NB4 (cell line): Measurements from ENCODE around the gene SELPLG.

Source experiments
- DNase-seq: peaks from one replicate; pipeline ENCODE4 v3.0.0; 2010; ENCODE audit warnings: low read depth
- H3K4me3 ChIP-seq: one replicate; pipeline ENCODE4 v1.5.1; 2011; ENCODE audit warnings: mild to moderate bottlenecking, low read depth, low read length, moderate library complexity
- MYC ChIP-seq: IDR thresholded peaks from 2 replicates; pipeline ENCODE4 v1.6.1; 2011; ENCODE audit warnings: low read depth, low read length
- POLR2A ChIP-seq: IDR thresholded peaks from 2 replicates; pipeline ENCODE4 v1.6.1; 2011; ENCODE audit warnings: mild to moderate bottlenecking; ENCODE audit not compliant: insufficient read length; ENCODE audit errors: extremely low read depth
- TF ChIP-seq, protein P1 (sequence below): IDR thresholded peaks from one replicate; pipeline ENCODE4 v1.5.1; 2012; ENCODE audit warnings: low read depth, low read length
- TF ChIP-seq, protein P2 (sequence below): IDR thresholded peaks from 2 replicates; pipeline ENCODE4 v1.6.1; 2011; ENCODE audit warnings: low read depth, low read length

The SELPLG gene

DNA sequence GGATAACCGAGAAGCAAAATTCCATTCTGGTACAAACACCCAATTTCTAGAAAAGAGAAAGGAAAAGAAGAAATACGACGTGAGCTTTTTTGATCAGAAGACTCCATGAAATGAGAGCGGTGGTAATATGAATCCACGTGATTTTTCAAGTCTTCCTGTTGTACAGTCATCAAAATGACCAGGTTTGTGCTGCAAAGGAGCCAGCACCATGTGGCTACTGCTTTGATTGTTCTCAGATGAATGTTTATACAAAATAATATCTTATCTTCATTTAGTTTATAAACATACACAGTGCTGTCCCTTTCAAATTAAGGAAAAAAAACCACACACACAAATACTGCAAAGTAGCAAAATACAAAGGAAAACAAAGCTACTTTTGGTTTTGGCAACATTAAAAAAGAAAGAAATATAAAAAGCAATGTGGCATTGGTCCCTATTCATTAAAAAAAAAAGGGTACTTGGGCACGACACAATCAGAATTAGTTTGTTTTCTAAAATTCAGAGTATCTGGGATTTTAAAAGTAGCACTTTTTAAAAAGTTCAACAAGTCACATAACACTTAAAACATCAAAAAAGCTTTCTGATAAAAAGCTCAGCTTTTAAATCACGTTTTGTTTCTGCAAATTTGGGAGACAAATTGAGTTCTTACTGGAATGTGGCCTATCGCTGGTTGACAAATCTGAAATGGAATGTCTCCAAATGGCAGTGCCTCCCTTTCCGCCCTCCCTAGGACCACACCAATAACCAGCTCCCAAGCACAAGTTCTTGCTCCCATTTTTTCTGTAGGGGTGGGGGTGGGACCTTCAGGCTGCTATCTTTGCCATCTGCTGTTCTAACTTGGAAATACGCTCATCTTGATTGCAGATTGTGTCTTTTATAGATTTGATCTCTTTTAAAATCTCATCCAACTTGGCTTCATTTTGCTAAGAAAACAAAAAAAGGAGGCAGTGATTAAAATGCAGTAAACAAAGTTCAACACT, 13.2 kb upstream of the SELPLG start:
- no peak overlapping the region for H3K4me3 ChIP-seq
- no peak for TF ChIP-seq MYC
- TF ChIP-seq, protein P1, sequence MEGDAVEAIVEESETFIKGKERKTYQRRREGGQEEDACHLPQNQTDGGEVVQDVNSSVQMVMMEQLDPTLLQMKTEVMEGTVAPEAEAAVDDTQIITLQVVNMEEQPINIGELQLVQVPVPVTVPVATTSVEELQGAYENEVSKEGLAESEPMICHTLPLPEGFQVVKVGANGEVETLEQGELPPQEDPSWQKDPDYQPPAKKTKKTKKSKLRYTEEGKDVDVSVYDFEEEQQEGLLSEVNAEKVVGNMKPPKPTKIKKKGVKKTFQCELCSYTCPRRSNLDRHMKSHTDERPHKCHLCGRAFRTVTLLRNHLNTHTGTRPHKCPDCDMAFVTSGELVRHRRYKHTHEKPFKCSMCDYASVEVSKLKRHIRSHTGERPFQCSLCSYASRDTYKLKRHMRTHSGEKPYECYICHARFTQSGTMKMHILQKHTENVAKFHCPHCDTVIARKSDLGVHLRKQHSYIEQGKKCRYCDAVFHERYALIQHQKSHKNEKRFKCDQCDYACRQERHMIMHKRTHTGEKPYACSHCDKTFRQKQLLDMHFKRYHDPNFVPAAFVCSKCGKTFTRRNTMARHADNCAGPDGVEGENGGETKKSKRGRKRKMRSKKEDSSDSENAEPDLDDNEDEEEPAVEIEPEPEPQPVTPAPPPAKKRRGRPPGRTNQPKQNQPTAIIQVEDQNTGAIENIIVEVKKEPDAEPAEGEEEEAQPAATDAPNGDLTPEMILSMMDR, result peak; percentile 23
- TF ChIP-seq, protein P2, sequence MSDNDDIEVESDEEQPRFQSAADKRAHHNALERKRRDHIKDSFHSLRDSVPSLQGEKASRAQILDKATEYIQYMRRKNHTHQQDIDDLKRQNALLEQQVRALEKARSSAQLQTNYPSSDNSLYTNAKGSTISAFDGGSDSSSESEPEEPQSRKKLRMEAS, result no peak
- no peak for TF ChIP-seq POLR2A
- DNase-seq, result no peak

DNA sequence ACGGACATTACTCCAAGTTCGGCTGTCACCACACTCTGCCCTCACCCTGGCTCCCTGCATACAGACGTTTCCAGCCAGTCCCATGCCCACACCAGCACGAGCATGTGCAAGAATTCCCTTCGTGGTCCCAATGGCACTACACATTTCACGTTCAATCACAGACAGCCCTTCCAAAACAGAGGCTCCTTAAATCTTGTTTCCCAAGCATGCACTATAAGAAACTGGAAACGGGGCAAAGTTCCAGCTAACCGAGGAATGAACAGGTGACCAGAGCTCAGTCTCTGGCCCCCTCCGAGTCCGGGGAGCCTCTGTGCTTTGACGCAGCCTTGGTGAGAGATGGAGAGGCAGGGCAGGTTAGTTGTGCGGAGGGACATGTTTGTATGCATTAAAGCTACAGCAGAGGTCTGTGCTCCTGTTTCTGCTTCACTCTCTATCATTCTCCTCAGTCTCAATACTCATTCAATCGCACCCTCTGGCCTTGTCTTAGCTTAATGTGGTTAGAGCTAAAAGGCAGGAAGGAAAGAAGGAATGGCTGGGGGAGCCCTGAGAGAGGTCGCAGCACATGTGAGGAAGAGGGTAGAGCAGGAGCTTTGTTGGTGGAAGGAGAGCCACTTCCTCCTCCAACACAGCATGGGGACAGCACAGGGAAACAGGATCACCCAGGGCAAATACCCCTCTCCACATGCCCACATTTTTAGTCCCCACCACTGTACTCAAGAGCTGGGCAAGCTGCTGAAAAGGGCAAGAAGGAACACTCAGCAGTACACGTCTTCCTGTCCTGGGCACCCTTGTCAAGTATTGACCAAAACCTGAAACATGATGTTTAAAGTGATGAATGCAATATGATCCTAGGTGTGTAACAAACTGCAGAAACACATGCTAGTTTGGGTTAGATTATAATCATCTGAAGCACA, 12.2 kb upstream of the SELPLG start:
- TF ChIP-seq POLR2A (no peak), MYC (peak; percentile 24; the same call in 1 of the 2 replicates)
- TF ChIP-seq, protein P1, result no peak
- DNase-seq, result no peak
- no peak overlapping the region for H3K4me3 ChIP-seq

DNA sequence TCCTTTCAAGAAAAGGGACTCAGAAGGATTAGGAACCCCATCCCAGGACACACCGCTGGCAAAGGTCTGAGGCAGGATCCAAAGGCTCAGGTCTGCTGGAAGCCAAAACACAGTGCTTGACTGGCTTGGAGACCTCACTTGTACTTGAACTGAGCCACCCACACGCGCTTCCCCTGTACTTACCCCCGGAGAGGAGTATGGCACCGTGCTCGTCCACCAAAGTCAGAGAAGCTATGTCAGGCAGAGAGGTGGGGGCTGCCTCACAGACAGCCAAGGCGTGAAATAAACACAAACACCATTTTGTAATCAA, 11.1 kb upstream of the SELPLG start:
- TF ChIP-seq, protein P1, result no peak
- TF ChIP-seq POLR2A (no peak), MYC (no peak)
- TF ChIP-seq, protein P2, result no peak
- DNase-seq, result no peak
- no peak overlapping the region for H3K4me3 ChIP-seq

DNA sequence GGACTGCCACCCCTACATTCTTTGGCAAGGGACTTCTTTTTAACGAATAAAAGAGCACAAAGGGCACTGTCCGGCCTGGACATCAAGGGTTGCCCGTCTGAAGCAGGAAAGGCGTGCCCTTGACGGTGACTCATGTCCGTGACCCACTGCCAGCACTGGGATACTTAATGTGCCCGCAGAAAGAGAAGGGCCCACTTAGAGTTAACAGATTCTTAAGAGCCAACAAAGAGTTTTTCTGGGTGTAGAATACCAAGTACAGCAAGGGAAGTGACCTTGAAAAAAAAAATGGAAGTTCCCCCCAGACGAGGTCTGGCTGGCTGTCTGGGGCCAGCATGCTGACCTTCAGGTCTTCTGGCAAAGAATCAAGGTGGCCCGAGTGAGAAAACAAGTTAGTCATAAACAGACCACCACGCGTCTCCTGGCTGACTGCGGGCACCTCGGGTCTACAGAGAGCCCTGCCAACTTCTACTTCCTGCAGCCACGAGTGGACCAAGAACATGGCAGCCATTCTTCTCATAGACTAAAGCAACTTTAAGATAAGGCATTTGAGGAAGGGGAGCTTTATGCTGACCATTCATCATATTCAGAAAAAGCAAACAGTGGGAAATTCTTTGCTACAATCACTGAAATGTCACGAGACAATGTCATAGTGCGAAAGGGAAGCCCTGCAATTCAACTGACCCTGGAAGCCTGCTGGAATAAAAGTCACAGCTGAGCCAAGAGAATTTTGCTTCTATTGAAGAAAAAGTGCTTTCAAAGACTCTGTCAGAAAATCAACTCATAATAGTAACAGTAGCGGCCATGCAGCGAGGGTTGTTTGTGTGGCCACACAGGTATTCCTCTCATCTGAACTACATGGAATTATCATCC, 10.5 kb upstream of the SELPLG start:
- TF ChIP-seq MYC (no peak), POLR2A (no peak)
- TF ChIP-seq, protein P1, result no peak
- TF ChIP-seq, protein P2, result no peak
- DNase-seq, result no peak
- H3K4me3 ChIP-seq, result no peak overlapping the region

DNA sequence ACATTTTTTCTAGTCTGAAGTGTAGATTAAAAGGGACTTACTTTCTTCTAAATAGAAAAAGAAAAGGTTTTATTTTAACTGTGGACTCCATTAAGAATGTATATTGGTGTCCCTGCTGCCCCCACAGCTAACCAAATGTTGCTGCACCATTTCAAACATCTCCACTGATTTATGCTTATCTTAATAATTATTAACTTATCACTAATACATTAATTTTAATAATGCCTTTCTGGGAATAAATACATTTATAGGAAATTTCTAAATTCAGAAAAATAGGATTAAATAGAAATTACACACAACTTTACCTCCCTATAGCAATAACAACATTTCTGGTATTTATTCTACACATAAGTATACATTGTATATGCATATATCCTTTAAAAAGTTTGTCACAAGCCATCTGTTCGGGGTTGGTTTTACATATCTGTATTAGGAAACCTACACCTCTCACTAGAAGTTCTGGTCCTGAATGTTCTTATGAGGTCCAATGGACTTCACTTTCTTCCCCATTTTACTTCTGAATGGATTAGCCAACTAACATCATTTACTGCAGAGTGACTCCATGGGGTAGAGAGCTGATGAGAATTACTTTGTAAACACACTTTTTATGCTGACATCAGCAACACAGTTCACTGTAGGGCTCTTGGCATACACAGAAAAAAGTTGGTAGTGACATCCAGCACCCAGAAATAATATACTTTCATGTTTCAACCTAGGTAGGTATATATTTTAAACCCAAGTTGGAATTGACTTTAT, 9.4 kb upstream of the SELPLG start:
- H3K4me3 ChIP-seq, result no peak overlapping the region
- TF ChIP-seq, protein P1, result no peak
- TF ChIP-seq MYC, result no peak
- TF ChIP-seq, protein P2, result no peak
- TF ChIP-seq POLR2A, result no peak
- DNase-seq, result no peak
